ENCODE data around the gene ADGRG4.

DNA sequence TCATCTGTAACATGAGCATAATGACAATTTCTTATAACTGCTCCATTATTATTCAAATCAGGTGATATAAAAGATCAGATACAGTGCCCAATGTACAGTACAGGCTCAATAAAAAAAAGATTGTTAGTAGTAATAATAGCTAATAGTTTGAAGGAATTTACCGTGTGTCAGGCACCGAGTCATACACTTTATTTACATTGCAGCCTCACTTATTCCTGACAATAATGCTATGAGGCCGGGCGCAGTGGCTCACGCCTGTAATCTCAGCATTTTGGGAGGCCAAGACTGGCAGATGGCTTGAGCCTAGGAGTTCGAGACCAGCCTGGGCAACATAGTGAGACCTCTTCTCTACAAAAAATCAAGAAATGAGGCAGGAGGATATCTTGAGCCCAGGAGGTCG, 39.4 kb upstream of the ADGRG4 start:
- TF ChIP-seq, protein P1, sequence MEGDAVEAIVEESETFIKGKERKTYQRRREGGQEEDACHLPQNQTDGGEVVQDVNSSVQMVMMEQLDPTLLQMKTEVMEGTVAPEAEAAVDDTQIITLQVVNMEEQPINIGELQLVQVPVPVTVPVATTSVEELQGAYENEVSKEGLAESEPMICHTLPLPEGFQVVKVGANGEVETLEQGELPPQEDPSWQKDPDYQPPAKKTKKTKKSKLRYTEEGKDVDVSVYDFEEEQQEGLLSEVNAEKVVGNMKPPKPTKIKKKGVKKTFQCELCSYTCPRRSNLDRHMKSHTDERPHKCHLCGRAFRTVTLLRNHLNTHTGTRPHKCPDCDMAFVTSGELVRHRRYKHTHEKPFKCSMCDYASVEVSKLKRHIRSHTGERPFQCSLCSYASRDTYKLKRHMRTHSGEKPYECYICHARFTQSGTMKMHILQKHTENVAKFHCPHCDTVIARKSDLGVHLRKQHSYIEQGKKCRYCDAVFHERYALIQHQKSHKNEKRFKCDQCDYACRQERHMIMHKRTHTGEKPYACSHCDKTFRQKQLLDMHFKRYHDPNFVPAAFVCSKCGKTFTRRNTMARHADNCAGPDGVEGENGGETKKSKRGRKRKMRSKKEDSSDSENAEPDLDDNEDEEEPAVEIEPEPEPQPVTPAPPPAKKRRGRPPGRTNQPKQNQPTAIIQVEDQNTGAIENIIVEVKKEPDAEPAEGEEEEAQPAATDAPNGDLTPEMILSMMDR (IDR thresholded peaks at IDR 0.05): no peak
- TF ChIP-seq POLR2AphosphoS5 (IDR thresholded peaks at IDR 0.05): no peak

All from suprapubic skin (tissue), 3 donors.